NCI-H2196 treated with DMSO at 0.1 percent for 48 hours (cell line): Measurements from ENCODE around the gene IKZF1.

Experiments
- DNase-seq: peaks from one replicate; lab custom pipeline; 2025; ENCODE audit not compliant: unreplicated experiment; lab: John Stamatoyannopoulos, UW

IKZF1 gene

GRCh38 chr7:50404392-50404791 lies 99.9 kb downstream of the IKZF1 start:
- no peak for DNase-seq

DNA sequence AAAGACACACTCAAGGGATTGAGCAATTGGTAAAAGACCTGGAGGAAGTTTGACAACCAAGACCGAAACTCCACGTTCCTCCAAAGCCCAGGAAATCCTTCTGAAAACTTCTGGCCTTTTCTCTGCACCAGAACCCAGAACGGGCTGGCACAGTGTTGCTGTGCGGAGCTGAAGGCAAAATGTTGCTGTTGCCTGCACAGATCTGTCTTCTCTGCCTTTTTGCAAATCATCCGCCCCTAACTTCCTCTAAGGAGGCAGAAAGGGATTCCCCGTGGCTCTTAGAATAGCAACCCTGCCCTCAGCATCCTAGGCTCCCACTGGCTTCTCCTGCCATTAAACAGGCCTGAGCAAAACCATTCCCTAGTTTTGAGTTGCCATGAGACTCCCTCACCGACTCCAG lies 100.7 kb downstream of the IKZF1 start:
- DNase-seq: no peak

GRCh38 chr7:50406935-50407334 lies 102.4 kb downstream of the IKZF1 start:
- no peak for DNase-seq

DNA sequence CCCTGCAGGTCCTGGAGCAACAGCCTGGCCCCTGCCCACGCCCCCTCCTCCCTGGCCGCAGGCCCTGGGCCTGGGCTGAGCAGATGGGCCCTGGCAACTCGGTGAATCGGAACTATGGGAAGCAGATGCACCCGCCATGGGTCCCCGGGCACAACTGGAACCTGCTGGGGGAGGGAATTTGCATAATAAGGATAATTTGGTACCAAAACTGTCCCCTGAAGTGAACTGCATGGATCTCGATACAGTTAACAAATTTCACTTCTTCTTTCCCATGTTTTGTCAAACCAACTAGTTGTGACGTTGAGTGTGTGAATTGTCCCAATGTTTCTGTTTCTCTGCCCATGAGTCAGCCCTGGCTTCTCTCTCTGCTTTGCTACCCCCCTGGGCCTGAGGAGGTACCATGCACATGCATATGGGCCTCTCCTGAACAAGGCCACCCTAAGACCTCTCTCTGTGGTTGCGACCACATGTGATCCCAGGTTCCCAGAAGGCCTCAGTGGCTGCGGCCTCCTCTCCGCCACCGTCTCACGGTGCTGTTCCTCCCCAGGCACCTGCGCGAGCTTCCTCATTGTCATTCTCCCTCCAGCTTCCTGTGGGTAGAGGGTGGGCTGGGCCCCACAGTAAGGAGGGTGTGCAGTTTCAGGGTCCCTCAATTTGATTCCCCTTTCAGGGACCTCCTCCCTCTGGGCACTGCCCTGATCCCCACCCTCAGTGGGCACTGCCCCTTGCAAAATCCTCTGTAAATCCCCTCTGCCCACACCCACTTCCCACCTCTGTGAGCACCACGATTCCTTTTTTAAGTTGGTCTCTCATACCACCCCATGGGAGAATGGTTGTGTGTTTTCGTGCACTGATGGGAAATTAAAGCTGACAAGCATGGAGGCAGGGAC lies 105.6 kb downstream of the IKZF1 start:
- no peak for DNase-seq

GRCh38 chr7:50411332-50411731 lies 106.8 kb downstream of the IKZF1 start:
- DNase-seq: no peak

DNA sequence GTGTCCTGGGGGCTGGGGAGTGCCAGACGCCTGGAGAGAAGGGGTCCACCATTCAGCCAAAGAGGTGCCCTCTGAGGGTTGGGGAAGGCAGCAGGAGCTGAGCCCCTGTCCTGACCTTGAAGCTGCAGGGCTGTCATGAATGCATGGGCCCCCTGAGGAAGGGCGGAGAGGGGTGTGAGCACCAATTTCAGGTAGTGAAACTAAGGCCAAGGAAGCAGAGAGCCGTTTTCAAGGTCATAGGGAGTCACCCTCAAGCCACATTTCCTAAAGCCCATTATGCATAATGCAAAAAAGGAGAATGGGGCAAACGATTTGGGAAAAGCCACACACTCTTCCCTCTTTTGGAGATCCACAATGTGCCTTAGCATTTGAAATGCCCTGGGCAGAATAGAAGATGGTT lies 108.5 kb downstream of the IKZF1 start:
- no peak for DNase-seq

GRCh38 chr7:50413561-50413960 lies 109.0 kb downstream of the IKZF1 start:
- DNase-seq: no peak

GRCh38 chr7:50415844-50416364 lies 111.4 kb downstream of the IKZF1 start:
- no peak for DNase-seq

- no peak for DNase-seq
Measured at GRCh38 chr7:50416527-50417182, 112.1 kb downstream of the IKZF1 start.

DNA sequence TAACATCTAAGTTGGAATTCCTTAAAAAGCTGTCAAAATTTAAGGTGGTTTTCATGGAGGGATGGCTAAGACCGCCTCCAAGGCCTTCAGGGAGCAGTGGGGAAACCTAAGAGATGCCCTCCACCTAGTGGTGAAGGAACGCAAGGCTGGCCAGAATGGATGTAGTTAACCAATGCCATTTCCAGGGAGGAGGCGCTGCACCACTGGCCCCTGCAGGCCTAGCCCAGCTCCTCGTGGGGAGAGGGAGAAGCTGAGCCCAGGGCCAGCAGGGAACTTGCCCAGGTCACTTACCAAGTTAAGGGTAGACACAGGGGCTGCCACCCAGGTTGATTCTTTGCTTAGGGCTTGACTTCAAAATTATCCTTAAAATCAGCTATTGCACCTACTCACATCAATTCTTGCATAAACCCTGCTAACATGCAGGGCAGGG lies 113.6 kb downstream of the IKZF1 start:
- DNase-seq: peak; percentile 54

DNA sequence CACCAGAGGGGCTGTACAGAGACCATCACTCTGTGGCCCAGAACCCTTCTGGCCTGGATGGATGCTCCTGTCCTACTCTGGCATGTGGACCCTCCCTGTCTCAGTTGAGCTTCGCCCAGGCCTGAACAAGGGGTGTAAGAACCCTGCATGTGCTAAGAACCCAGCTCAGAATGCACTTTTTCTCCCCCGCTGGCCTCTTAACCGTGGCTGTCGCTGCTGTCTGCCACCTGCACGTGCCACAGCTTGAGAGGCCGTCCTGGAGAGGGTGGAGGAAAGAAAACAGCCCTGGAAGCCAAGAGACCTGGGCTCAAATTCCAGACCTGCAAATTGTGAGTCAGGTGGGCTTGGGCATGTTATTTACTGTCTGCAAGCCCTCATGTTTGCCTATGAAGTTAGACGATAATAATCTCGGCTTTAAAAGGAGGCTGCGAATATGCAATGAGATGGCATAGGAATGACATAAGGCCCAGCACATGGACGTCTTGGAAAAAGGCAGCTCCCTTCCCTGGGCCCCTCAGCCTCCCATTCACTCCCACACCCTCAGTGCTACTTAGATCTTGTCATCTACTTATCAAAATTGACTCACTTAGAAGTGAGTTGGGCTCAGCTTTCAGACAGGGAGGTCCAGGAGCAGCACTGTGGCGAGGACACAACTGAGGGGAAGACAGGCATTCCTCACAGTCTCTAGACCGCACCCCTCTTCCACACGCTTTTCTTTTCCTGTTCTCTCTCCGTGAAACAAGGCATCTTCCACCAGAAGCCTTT lies 114.2 kb downstream of the IKZF1 start:
- DNase-seq: no peak

DNA sequence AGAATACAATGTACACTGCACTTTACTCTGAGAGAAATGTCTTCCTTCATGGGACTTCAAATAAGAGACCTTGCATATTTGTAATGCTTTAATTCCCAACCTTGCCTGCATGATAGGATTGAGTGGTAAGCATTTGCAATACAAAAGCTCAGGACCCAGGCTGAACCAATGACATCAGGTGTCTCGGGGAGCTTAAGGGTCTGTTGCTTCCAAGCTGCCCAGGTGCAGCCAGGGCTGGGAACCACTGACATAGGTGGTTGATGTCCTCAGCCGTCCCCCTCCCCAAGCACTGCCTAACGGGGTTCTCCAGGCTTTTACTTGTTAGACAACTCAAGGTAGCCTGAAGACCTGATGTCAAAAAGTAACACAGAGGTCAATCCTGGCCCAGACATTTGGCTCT lies 116.5 kb downstream of the IKZF1 start:
- DNase-seq: no peak

DNA sequence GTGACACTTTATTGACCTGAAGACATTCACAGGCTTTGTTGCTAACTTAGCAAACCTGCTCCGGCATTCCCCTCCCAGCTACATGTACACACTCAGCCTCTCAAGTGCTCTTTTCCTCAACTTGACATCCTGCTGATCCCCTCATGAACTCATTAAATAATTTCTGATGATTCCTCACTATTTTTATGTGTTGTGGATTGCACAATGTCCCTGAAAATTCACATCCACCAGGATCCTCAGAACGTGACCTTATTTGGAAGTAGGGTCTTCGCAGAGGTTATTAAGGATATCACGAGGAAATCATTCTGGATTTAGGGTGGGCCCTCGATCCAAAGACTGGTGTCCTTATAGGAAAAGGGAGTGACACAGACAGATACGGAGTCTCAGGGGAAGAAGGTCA lies 118.3 kb downstream of the IKZF1 start:
- no peak for DNase-seq

DNA sequence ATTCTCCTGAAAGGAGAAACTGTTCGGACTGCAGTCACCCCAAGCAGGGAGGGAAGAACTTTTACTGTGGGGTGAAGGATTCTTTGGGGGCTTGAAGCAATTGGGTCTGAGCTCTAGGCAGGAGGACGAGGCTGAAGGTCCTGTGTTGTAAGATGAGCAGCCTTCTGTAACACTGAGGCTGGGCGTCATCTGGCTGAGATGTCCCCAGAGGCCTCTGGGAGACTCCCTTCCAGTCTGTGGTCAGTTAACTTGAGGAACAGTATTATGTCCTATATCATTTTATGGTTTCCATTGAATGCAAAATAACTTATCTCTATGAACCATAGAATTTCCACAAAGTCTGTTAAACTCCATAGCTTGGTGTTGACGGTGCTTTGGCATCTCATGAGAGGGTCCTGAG lies 119.3 kb downstream of the IKZF1 start:
- DNase-seq: no peak

- no peak for DNase-seq
Measured at GRCh38 chr7:50425318-50425717, 120.8 kb downstream of the IKZF1 start.

GRCh38 chr7:50426280-50427045 lies 121.9 kb downstream of the IKZF1 start:
- DNase-seq: no peak

- DNase-seq: no peak
Measured at GRCh38 chr7:50427518-50427917, 123.0 kb downstream of the IKZF1 start.

DNA sequence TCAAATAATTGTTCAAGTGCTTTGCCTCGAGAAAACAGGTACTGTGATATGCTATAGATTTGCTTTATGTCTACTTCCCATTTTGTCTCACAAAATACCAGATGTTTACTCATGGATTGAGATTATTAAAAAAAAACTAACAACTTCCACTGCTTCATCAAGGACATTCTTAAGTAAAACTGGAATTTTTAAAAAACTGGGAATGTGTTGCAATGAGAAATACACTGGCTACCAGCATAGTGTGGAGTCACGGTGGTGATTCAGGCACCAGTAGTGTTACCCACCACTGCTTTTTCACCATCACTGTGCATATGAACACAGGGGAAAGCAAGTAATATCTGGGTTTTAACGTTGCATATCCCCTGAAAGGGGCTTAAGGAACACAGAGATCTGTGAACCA lies 124.4 kb downstream of the IKZF1 start:
- no peak for DNase-seq

- no peak for DNase-seq
Measured at GRCh38 chr7:50431316-50431715, 126.8 kb downstream of the IKZF1 start.

GRCh38 chr7:50431722-50432305 lies 127.3 kb downstream of the IKZF1 start:
- DNase-seq: no peak
